Peyer's patch (tissue), 4 donors: ENCODE data around the gene MRPS7. TPM values are rescaled to one million over a fixed set of nuclear protein-coding genes. Genes with fewer than 3 reads are reported as not detected.

Source experiments
- DNase-seq, 3 donors: peaks; one replicate each; pipeline ENCODE4 v3.0.0-alpha.2; 2017 to 2019
- H3K27ac ChIP-seq, 4 donors: fragments of 200-600 bp; sonication (generic); one replicate each; pipeline ENCODE4 v1.5.1; 2016 to 2019
- H3K27me3 ChIP-seq, 2 donors: fragments of 200-600 bp; sonication (generic); one replicate each; pipeline ENCODE4 v1.5.1; 2019
- H3K36me3 ChIP-seq, 3 donors: fragments of 200-600 bp; sonication (generic); one replicate each; pipeline ENCODE4 v1.5.1; 2016 to 2019
- H3K4me1 ChIP-seq, 4 donors: fragments of 200-600 bp; sonication (generic); one replicate each; pipeline ENCODE4 v1.5.1; 2016 to 2019
- H3K4me3 ChIP-seq, 4 donors: fragments of 200-600 bp; sonication (generic); 1 replicate in 3 of 4; 2 replicates in 1 of 4; pipeline ENCODE4 v1.5.1; 2016 to 2019; ENCODE audit warnings: mild to moderate bottlenecking in 1 of 4
- H3K9me3 ChIP-seq, 4 donors: fragments of 200-600 bp; sonication (generic); one replicate each; pipeline ENCODE4 v1.5.1; 2016 to 2019; ENCODE audit warnings: mild to moderate bottlenecking in 1 of 4
- CTCF ChIP-seq, 6 experiments: fragments of 450-650 bp in 4 of 6; fragments of 200-600 bp in 2 of 6; sonication (generic) in 1 of 6; IDR thresholded peaks; one replicate each; pipeline ENCODE4 v1.5.1; 2017 to 2019; ENCODE audit warnings: antibody characterized with exemption in 6 of 6, mild to moderate bottlenecking in 3 of 6, moderate library complexity in 1 of 6
- POLR2A ChIP-seq, 2 donors: fragments of 450-650 bp; IDR thresholded peaks; one replicate each; pipeline ENCODE4 v1.5.1; 2017; ENCODE audit warnings: antibody characterized with exemption in 2 of 2, mild to moderate bottlenecking in 2 of 2, moderate library complexity in 2 of 2
- total RNA-seq, 4 donors: library from RNA; depleted of rRNA; stranded (reverse); fragments of >200 nt; gene quantifications; one replicate each; pipeline ENCODE4 v1.1.0, GENCODE V29; 2016

MRPS7 gene
- total RNA-seq, 4 donors from 2014 or later: 23.9 to 53.6 (median 45.3) TPM

DNA sequence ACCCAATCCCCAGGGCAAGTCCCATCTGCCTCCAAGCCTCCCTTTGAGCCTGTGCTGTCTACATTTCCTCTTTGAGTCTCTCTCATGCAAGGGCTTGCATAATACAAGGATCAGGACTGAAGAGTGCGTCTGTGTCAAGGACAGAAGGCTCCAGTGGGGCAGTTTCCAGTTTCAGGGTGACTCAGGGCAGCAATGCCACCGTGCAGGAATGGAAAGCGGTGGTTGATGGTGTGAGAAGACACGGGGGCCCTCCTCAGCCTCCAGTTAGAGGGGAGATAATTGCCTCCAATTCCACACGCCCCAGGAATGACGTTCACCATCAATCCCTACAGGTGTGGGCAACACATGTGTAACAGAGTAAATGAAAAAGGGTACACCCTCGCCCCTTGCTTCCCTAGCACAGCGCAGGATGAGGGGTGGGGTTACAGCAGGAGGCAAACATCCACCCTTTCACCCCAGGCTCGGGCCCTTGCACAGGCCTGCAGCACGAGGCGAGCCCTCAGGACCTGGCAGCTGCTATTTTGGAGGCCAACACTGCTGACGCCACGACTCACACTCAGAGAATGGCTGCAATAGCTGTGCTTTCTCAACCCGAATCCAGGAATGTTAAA lies 52.4 kb downstream of the MRPS7 start:
- no peaks in the 10 kb centered on the region for H3K27me3 ChIP-seq
- DNase-seq: no peak
- no peaks in the 10 kb centered on the region for H3K9me3 ChIP-seq
- no peak overlapping the region for H3K4me3 ChIP-seq
- TF ChIP-seq POLR2A (IDR thresholded peaks at IDR 0.05) (no peak), CTCF (IDR thresholded peaks at IDR 0.05) (no peak)
- H3K4me1 ChIP-seq: peaks cover 0 to 10% (median 4%) of the 10 kb centered on the region in 4 donors
- peak overlapping the region in 3 of 4 donors; percentile 14 to 52 (median 34) for H3K27ac ChIP-seq
- H3K36me3 ChIP-seq: peaks cover 0 to 9% (median 0%) of the 10 kb centered on the region in 3 donors

- no peaks in the 10 kb centered on the region for H3K27me3 ChIP-seq
- no peaks in the 10 kb centered on the region for H3K9me3 ChIP-seq
- no peak for TF ChIP-seq CTCF (IDR thresholded peaks at IDR 0.05)
- TF ChIP-seq POLR2A (IDR thresholded peaks at IDR 0.05): no peak
- peak overlapping the region in 3 of 4 donors; percentile 11 to 32 (median 26) for H3K27ac ChIP-seq
- H3K4me3 ChIP-seq: no peak overlapping the region
- peaks cover 0 to 24% (median 0%) of the 10 kb centered on the region in 3 donors for H3K36me3 ChIP-seq
- DNase-seq: no peak
- H3K4me1 ChIP-seq: no peaks in the 10 kb centered on the region
These were observed 54.0 kb downstream of the MRPS7 start for GRCh38 chr17:75315541-75316243.

Other genes starting within 250 kb of the MRPS7 start
- gene MRPL58, start 249.2 kb upstream of the MRPS7 start, total RNA-seq: 10 to 100 TPM; 17.3 to 42.7 (median 32.2) TPM
- gene ATP5PD, start 214.9 kb upstream of the MRPS7 start, total RNA-seq: 100 to 1,000 TPM; 202 to 302 (median 247) TPM
- gene KCTD2, start 214.7 kb upstream of the MRPS7 start, total RNA-seq: 10 to 100 TPM; 14.9 to 23.5 (median 20.4) TPM
- 100 to 1,000 TPM in 3 of 4 donors, 10 to 100 TPM in 1; 47.9 to 211 (median 147) TPM for gene SLC16A5, start 173.9 kb upstream of the MRPS7 start, total RNA-seq
- 10 to 100 TPM in 3 of 4 donors, 1 to 10 TPM in 1; 4.1 to 27.0 (median 24.1) TPM for gene ARMC7, start 151.9 kb upstream of the MRPS7 start, total RNA-seq
- 100 to 1,000 TPM; 151 to 176 (median 156) TPM for gene NT5C, start 130.1 kb upstream of the MRPS7 start, total RNA-seq
- 100 to 1,000 TPM; 132 to 261 (median 202) TPM for gene JPT1, start 107.4 kb upstream of the MRPS7 start, total RNA-seq
- gene SUMO2, start 78.9 kb upstream of the MRPS7 start, total RNA-seq: 10 to 100 TPM; 22.5 to 52.8 (median 37.4) TPM
- gene NUP85, start 56.2 kb upstream of the MRPS7 start, total RNA-seq: 10 to 100 TPM; 34.0 to 52.8 (median 36.7) TPM
- gene GGA3, start 273 bp upstream of the MRPS7 start, total RNA-seq: 100 to 1,000 TPM in 1 of 4 donors, 10 to 100 TPM in 3; 34.0 to 153 (median 77.0) TPM
- gene MIF4GD, start 9.4 kb downstream of the MRPS7 start, total RNA-seq: 10 to 100 TPM; 14.5 to 35.5 (median 18.9) TPM
- gene SLC25A19, start 27.6 kb downstream of the MRPS7 start, total RNA-seq: 10 to 100 TPM in 3 of 4 donors, 1 to 10 TPM in 1; 8.2 to 24.8 (median 17.0) TPM
- gene GRB2, start 143.8 kb downstream of the MRPS7 start, total RNA-seq: 100 to 1,000 TPM in 2 of 4 donors, 10 to 100 TPM in 2; 64.8 to 120 (median 98.3) TPM
- gene TMEM94, start 194.8 kb downstream of the MRPS7 start, total RNA-seq: 100 to 1,000 TPM; 114 to 340 (median 178) TPM